HG02763 (cell line): ENCODE data around the gene CDC34.

ENCODE experiments used
- ATAC-seq: cut with Tn5 transposase; IDR thresholded peaks from one replicate; pipeline ENCODE4 v1.9.1; 2021; ENCODE audit warnings: mild to moderate bottlenecking, moderate library complexity; ENCODE audit not compliant: unreplicated experiment

The CDC34 gene

GRCh38 chr19:518598-519231, 12.8 kb upstream of the CDC34 start:
- no peak for ATAC-seq

GRCh38 chr19:519449-519865, 12.1 kb upstream of the CDC34 start:
- ATAC-seq = no peak

GRCh38 chr19:522726-523125, 8.8 kb upstream of the CDC34 start:
- no peak for ATAC-seq

- ATAC-seq = no peak
Observed at GRCh38 chr19:524062-524674, 7.4 kb upstream of the CDC34 start.

GRCh38 chr19:525029-525428, 6.5 kb upstream of the CDC34 start:
- ATAC-seq = no peak

GRCh38 chr19:525857-526419, 5.6 kb upstream of the CDC34 start:
- ATAC-seq = no peak

GRCh38 chr19:530134-531008, 1.2 kb upstream of the CDC34 start:
- no peak for ATAC-seq

- peak; percentile 75 for ATAC-seq
Observed at GRCh38 chr19:531009-531752, 379 bp upstream of the CDC34 start.

- no peak for ATAC-seq
Observed at GRCh38 chr19:532561-533363, 1.2 kb downstream of the CDC34 start.

GRCh38 chr19:533364-534058, 2.0 kb downstream of the CDC34 start:
- ATAC-seq = no peak

GRCh38 chr19:534088-534487, 2.5 kb downstream of the CDC34 start:
- no peak for ATAC-seq

- ATAC-seq = no peak
Observed at GRCh38 chr19:535017-535835, 3.7 kb downstream of the CDC34 start.

- ATAC-seq = no peak
Observed at GRCh38 chr19:536031-536880, 4.7 kb downstream of the CDC34 start.

GRCh38 chr19:536881-537404, 5.4 kb downstream of the CDC34 start:
- ATAC-seq = no peak

GRCh38 chr19:538641-539428, 7.3 kb downstream of the CDC34 start:
- no peak for ATAC-seq

GRCh38 chr19:539429-540030, 8.0 kb downstream of the CDC34 start:
- no peak for ATAC-seq
